Islet precursor cell (in vitro differentiated cells): ENCODE data around the gene COMT.
"Not testable (repeated sequence)": the region's sequence is repeated elsewhere in the genome, so short reads cannot be mapped to it uniquely, and the experiment has no call there.

Source experiments
- DNase-seq: peaks from one replicate; pipeline ENCODE4 v3.0.0-alpha.2; 2018

Gene COMT

DNA sequence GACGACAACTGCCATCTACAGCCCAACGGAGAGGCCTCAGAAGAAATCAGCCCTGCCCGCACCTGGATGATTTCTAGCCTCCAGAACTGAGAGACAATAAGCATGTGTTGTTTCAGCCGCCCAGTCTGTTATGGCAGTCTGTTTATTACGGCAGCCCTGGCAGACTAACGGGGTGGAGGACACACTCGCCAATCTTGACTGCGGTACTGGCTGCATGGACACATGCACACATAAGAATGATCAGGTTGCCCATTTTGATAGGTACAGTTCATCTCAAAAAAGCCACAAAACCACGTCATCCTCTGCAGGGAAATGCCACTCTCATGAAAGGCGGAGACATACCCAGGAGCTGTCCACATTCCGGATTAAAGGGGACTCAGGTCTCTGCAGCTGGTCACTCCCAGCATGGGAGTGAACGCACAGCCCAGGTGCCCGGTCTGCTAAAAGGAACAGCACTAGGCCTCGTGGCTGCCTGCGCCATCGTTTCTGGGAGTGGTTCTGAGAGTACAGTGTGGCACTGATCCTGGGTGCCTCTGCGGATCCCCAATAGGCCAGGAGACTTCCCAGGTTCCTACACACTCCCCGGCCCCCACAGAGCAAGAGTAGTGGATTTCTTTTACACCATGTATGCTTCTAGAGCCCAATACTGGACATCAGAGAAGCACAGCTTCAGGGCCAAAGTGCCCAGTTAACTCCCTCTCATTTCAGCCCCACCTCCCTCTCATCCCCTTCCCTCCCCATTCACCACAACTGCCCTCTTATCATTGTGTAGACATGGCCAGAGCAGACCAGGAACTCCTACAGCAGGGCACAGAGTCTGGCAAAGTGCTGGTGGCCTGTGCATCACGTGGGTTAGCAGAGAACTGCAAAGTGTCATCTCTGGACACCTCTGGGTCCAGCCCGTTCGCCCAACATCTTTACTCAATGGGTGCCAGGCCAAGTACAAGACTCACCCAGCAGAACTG is 11.7 kb upstream of the COMT start:
- no peak for DNase-seq

DNA sequence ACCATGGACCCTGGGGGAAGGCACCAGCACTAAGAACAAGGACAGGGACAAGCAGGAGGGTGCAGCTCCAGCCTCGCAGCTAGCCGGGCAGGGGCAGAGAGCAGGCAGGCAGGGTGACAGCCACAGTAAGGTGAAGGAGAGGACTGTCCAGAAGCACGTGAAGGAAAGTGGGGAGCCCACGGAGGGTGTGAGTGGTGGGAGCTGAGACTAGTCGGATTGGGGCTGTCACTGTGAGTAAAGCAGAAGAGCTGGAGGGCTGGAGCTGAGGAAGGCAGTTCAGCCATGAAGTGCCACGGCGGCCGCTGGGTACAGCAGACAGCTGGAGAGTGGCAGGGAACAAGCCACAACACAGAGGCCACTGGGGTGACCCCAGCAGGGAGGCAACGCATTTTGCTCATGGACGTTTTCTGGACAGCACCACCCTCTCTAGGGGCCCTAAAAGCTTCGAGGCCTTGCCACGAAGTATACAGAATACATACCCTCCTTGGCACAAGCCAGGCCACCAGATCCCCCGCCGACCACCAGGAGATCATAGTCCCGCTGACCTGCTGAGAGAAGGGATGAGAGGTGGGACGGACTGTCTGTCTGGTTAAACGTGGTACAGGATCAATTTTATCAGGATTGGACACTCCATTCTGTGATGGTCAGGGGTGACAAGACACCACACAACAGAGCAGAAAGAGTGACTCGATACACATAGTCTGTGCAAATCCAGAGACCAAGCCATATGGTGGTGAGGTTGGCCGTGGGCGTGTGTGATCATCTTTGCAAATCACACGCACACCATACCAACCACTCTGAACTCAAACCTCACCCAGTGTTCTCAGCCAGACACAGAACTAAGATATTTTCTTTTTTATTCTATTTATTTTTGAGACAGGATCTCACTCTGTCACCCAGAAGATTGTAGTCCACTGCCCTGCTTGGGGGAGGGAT is 10.8 kb upstream of the COMT start:
- DNase-seq, result no peak

DNA sequence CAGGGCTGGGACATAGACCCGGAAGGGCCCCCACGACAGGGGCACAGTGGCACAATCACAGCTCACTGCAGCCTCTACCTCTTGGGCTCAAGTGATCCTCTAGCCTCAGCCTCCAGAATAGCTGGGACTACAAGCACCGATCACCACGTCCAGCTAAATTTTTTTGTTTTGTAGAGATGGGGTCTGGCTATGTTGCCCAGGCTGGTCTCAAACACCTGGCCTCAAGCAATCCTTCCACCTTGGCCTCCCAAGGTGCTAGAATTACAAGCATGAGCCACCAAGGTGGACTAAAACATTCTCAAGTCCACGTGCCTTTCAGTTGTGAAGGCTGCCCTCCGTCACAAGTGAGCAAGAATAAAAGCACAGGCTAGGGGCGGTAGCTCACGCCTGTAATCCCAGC is 10.1 kb upstream of the COMT start:
- DNase-seq, result no peak

DNA sequence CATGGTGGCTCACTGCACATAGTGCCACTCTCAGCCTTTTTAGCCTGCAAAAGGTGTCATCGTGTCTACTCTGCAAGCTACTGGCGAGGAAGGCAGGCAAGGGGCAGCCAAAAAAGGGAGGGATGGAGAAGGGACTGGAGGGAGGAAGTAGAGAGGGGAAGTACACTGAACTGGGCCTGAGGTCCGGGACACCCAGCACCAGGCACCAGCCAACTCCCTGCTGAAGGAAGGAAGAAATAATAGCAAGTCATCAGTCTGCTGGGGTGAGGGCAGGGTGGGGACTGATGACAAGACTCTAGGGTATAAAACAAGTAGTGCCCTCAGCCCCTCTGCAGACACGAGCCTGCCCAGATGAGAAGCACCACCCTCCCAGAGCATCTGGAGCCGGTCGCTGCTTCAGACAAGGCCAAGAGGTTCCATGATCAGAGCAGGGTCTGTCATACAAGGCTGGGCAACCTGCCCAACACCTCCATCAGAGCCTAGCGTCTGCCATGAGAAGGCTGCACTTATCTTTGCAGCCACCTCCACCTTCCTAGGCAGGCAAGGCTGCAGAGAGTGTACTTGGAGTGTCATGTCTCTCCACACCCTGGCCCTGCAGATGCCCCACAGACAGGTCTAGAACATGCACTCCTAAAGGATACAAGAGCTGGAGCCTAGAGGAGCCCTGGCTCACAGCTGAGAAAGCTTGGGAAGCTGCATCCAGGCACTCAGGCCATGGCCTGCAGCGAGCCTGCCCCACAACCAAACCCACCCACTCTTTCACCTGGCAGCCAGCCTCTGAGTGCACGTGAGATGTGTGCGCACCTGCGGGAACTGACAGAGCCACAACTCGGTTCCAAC is 9.0 kb upstream of the COMT start:
- no peak for DNase-seq

GRCh38 chr22:19933341-19934241 is 8.0 kb upstream of the COMT start:
- DNase-seq, result no peak

- not testable (repeated sequence) for DNase-seq
Measured at GRCh38 chr22:19935123-19935718, 6.4 kb upstream of the COMT start.

GRCh38 chr22:19936513-19936912 is 5.1 kb upstream of the COMT start:
- DNase-seq, result no peak

GRCh38 chr22:19937616-19938473 is 3.7 kb upstream of the COMT start:
- DNase-seq, result no peak

DNA sequence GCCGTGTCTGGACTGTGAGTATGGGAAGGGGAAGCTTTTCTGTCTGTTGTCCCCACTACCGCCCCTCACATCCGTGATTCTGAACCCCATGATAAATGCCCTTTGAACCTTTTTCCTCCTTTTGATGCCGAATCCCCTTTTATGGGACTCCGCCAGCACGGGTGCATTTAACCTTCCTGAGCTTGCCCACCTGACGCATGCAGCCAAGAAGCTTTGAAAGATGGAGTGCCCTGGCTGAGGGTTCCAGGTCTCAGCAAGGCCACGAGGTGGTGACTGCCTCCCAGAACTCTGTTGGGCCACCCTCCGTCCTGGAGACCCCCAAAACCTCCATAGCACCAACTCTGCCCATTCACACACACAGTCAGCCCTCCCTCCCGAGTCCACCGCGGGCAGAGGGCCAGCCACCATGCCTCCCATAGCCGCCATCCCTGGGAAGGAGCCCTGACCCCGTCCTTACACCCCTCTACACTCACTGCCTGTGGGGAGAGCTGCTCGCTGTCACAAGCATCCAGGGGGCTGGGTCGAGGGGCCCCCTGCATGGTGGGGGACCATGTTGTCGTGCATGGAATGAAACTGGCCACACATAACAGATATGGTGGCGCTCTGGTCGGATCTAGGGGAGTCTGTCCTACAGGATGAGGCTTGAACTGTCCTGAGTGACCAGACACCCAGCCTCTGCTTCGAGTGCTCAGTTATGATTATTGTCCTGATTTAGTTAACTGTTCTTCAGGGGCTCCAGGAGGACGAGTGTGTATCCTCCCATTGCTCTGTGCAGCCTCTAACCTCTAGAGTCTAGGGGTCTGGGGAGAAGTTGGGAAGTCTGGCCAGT is 822 bp upstream of the COMT start:
- DNase-seq, result no peak

- DNase-seq, result no peak
Measured at GRCh38 chr22:19942157-19943081, 847 bp downstream of the COMT start.

GRCh38 chr22:19943082-19944026 is 1.8 kb downstream of the COMT start:
- peak; percentile 74 for DNase-seq

DNA sequence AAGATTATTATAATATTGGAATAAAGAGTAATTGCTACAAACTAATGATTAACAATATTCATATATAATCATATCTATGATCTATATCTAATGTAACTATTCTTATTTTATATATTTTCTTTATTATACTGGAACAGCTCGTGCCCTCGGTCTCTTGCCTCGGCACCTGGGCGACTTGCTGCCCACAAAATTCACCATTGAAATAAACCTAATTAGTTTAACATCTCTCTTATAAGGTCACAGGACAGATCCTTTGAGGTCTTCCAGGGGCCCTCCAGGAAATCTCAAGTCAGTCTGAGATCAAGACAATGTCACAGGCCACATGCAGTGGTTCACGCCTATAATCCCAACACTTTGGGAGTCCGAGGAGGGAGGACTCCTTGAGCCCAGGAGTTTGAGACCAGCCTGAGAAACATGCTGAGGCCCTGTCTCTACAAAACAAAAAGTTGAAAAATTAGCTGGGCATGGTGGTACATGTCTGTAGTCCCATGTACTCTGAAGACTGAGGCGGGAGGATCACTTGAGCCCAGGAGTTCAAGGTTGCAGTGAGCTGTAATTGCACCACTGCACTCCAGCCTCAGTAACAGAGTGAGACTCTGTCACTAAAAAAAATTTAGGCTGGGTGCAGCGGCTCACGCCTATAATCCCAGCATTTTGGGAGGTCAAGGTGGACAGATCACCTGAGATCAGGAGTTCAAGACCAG is 6.6 kb downstream of the COMT start:
- DNase-seq, result no peak

DNA sequence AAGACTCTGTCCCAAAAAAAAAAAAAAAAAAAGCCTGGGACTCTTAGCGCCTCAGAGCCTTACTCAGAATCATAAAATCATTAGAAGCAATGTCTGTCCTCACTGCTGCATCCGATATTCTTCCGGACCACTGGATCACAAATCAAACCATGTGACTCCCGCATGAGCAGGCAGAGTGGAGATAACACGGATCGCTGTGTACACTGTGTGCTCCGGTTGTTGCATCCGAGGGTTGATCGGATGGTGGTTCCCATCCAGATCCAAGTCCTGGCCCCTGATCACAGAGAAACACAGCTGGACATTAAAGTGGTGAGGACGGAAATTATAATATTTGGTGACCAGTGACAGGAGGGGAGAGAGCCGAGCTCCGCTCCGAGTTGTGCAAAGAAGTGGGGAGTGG is 9.8 kb downstream of the COMT start:
- DNase-seq, result no peak

- no peak for DNase-seq
Measured at GRCh38 chr22:19955241-19956128, 13.9 kb downstream of the COMT start.

GRCh38 chr22:19957445-19957844 is 15.9 kb downstream of the COMT start:
- no peak for DNase-seq
